Measurements from ENCODE around the gene GZMM.

The GZMM gene

DNA sequence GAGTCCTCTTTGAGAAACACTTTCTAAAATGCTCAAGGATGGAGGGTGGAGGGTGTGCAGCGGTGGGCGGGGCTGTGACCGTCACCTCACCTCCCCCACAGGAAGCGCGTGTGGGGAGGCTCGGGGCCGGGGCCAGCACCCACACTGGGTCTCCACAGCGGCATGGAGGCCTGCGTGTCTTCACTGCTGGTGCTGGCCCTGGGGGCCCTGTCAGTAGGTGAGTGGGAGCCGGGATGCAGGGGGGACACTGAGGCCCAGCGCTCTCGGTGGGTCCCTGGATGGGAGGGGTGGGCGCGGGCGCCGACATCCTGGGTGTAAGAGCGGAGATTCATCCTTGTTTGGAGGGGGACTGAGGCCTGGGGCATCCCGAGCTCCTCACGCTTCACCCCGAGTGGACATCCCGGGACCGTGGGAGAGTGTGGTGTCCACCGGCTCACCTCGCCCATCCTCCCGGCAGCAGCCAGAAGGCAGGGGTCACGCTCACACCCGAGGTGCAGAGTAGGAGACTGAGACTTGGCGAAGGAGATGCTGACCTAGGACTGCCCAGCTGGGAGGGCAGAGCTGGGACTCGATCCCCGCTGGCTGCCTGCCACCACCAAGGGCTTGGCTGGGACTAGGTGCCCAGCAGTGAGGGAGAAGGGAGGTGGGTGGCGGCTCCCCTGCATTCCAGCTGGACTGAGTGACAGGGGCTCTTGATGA is at the start of gene GZMM:
TSS of gene GZMM (plus strand) at position 144 of the 699 bp plus-strand sequence. CDS start at position 163, 19 bp downstream.
- DNase-seq (ENCODE audit: low read depth in 2 of 3, low spot score in 1 of 3), result peak; percentile 33 to 65 (median 57)

DNA sequence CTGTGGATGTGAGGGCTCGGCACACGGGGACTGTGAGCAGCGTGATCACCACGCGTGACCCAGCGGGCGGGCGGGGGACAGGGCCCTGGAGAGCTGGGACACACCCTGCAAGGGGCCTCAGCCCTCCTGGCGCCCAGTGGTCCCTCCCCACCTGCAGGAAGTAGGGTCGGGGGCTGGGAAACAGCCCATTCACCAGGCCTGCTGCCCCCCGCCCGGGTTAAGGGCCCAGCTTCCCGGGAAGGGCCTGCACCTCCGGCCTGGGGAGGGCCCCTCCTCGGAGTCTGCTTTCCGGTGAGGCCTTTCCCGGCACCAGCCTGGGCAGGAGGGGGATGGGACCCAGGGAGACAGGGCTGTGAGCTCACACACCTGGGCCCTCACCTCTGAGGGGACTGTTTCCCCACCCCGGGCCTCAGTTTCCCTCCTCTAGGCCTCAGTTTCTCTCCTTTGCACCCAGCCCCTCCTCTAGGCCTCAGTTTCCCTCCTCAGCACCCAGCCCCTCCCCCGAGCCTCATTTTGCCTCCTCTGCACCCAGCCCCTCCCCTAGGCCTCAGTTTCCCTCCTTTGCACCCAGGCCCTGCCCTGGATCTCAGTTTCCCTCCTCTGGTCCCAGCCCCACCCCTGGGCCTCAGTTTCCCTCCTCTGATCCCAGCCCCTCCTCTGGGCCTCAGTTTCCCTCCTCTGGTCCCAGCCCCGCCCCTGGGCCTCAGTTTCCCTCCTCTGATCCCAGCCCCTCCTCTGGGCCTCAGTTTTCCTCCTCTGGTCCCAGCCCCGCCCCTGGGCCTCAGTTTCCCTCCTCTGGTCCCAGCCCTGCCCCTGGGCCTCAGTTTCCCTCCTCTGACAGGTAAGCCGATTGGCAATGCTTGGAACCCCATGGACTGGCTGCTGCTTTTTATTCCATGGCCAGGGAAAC is 49.4 kb upstream of the GZMM start:
- no peak for DNase-seq (ENCODE audit: low read depth in 2 of 3, low spot score in 1 of 3)

DNA sequence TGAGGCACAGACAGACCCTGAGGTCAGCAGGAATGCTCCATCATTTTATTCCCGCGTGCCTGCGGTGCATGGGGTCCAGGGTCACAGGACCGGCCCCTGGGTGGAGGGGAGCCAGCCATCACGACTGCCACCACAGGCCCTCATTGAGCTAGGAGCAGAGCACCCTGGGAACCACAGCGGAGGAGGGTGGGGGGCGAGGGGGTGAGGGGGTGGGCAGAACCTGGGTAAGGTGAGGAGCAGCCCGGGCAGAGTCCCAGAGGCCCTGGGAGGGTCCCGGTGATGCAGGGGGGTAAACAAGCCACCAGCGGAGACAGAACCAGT is 48.8 kb upstream of the GZMM start:
- DNase-seq (ENCODE audit: low read depth in 2 of 3, low spot score in 1 of 3), result no peak

DNA sequence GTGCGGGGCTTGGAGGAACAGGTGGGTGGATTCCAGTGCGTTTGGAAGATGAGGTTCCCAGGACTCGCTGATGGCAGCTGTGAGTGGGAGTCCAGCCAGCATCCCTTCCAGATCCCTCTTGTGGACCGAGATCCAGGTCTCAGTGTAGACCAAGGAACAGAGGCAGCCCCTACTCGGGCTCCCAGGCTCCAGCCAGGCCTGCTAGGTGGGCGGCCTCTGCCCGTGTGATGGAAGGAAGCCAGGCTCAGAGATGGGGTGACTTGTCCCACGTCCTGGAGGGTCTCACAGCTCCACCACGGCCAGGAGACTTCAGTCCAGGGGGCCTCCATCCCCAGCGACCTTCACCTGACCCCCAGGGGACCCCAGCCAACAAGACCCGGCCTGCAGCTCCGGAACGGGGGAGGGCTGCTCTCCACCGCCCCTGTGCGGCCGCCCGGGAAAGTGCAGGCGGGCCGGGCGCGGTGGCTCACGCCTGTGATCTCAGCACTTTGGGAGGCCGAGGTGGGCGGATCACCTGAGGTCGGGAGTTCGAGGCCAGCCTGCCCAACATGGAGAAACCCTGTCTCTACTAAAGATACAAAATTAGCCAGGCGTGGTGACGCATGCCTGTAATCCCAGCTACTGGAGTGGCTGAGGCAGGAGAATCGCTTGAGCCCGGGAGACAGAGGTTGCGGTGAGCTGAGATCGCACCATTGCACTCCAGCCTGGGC is 48.3 kb upstream of the GZMM start:
- DNase-seq (ENCODE audit: low read depth in 2 of 3, low spot score in 1 of 3), result peak; percentile 44 to 55 (median 50)

DNA sequence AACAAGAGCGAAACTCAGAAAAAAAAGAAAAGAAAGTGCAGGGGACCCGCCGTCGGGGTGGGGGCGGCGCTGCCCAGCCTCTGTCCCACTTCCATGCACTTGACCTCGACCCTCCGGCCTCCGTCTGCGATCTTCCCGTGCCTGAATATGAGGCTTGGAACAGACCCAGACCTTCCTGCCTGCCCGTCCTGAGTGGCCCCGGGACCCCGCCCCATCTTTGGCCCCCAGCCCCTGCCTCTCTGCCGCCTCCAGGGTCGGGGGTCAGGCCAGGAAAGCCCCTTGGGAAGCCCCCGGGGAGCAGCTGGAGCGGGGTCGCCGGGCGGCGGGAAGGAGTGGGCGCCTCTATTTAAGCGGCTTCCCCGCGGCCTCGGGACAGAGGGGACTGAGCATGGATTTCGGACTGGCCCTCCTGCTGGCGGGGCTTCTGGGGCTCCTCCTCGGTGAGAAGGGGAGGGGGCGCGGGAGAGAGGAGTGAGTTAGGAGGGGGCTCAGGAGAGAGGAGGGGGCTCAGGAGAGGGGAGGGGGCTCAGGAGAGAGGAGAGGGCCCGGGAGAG is 47.7 kb upstream of the GZMM start, which contains the start of gene MADCAM1:
TSS of gene MADCAM1 (plus strand) at position 375 of the 554 bp plus-strand sequence. CDS start at position 389, 14 bp downstream.
- DNase-seq (ENCODE audit: low read depth in 2 of 3, low spot score in 1 of 3), result no peak

DNA sequence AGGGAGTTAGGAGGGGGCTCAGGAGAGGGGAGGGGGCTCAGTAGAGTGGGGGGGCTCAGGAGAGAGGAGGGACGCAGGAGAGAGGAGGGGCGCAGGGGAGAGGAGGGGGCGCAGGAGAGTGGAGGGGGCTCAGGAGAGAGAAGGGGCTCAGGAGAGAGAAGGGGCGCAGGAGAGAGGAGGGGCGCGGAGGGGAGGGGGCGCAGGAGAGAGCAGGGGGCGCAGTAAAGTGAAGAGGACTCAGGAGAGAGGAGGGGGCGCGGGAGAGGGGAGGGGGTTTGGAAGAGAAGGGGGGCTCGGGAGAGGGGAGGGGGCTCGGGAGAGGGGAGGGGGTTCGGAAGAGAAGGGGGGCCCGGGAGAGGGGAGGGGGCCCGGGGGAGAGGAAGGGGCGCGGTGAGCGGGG is 46.9 kb upstream of the GZMM start:
- no peak for DNase-seq (ENCODE audit: low read depth in 2 of 3, low spot score in 1 of 3)

DNA sequence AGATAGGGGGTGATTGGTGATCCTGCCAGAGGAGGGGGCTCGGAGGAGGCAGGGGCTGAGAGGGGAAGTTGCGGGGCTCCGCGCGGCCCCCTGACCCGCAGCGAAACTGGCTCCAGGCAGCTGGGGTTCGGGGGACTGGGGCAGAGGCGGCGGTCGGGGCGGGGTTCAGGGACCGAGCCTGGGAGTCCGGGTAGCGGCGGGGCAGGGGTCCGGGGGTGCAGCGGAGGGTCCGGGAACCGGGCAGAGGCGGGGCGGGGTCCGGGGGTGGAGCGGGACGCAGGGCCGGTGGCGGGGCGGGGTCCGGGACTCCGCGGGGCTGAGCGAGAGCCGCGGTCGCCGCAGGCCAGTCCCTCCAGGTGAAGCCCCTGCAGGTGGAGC is 46.4 kb upstream of the GZMM start:
- no peak for DNase-seq (ENCODE audit: low read depth in 2 of 3, low spot score in 1 of 3)

DNA sequence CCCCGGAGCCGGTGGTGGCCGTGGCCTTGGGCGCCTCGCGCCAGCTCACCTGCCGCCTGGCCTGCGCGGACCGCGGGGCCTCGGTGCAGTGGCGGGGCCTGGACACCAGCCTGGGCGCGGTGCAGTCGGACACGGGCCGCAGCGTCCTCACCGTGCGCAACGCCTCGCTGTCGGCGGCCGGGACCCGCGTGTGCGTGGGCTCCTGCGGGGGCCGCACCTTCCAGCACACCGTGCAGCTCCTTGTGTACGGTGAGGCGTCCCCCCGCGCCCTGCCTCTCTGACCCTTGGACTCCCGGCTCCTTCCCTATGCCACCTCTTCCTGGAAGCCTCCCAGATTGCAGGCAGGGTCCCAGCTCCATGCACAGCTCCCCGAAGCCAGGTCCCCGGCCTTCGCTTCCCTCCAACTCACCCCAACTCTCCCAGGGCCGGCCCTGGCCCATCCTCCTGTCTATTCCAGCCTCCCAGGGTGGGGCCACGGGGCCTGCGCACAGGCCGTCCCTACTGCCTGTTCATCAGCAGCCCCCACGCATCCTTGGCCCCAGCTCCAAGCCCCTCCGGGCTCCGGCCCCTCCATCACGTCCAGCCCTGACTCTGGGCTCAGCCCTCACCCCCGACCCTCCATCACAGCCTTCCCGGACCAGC is 45.9 kb upstream of the GZMM start:
- DNase-seq (ENCODE audit: low read depth in 2 of 3, low spot score in 1 of 3), result no peak

DNA sequence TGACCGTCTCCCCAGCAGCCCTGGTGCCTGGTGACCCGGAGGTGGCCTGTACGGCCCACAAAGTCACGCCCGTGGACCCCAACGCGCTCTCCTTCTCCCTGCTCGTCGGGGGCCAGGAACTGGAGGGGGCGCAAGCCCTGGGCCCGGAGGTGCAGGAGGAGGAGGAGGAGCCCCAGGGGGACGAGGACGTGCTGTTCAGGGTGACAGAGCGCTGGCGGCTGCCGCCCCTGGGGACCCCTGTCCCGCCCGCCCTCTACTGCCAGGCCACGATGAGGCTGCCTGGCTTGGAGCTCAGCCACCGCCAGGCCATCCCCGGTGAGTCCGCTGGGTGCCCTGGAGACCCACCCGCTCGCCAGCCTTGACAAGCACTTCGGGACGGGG is 45.4 kb upstream of the GZMM start:
- no peak for DNase-seq (ENCODE audit: low read depth in 2 of 3, low spot score in 1 of 3)

DNA sequence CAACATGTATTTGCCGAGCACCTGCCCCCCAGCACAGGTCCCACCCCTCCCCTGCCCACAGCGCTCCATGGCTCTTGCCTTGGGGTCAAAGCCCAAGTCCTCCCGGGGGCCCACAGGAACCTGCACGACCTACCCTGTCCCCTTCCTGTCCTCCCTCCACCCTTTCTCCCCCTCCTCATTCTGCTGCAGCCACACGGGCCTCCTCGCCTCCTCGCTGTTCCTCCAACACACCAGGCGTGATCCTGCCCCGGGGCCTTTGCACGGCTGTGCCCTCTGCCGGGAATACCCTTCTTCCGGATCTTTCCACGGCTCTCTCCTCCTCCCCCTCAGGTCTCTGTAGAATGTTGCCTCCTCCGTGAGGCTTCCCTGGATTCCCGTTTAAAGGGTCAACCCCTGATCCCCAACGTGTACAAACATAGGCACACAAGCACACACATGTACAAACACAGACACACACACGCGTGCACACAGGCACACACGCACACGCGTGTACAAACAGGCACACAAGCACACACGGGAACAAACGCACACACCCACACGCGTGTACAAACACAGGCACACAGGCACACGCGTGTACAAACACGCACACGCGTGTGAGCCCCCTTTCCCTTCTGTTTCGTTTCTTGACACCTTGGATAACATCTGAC is 44.8 kb upstream of the GZMM start:
- DNase-seq (ENCODE audit: low read depth in 2 of 3, low spot score in 1 of 3), result no peak

DNA sequence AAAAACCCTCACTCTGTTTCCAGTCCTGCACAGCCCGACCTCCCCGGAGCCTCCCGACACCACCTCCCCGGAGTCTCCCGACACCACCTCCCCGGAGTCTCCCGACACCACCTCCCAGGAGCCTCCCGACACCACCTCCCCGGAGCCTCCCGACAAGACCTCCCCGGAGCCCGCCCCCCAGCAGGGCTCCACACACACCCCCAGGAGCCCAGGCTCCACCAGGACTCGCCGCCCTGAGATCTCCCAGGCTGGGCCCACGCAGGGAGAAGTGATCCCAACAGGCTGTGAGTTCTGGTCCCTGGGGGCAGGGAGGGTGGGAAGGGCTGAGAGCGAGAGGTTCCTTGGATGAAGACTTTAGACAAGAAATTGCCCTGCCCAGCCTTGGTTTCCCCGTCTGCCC is 42.2 kb upstream of the GZMM start:
- DNase-seq (ENCODE audit: low read depth in 2 of 3, low spot score in 1 of 3), result no peak

DNA sequence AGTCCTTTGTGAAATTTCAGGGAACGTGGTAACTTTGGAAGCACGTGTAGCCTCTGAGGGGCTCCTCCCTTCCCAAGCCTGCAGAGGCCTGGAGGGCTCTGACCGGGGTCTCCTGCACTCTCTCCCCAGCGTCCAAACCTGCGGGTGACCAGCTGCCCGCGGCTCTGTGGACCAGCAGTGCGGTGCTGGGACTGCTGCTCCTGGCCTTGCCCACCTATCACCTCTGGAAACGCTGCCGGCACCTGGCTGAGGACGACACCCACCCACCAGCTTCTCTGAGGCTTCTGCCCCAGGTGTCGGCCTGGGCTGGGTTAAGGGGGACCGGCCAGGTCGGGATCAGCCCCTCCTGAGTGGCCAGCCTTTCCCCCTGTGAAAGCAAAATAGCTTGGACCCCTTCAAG is 39.2 kb upstream of the GZMM start:
- DNase-seq (ENCODE audit: low read depth in 2 of 3, low spot score in 1 of 3), result no peak

DNA sequence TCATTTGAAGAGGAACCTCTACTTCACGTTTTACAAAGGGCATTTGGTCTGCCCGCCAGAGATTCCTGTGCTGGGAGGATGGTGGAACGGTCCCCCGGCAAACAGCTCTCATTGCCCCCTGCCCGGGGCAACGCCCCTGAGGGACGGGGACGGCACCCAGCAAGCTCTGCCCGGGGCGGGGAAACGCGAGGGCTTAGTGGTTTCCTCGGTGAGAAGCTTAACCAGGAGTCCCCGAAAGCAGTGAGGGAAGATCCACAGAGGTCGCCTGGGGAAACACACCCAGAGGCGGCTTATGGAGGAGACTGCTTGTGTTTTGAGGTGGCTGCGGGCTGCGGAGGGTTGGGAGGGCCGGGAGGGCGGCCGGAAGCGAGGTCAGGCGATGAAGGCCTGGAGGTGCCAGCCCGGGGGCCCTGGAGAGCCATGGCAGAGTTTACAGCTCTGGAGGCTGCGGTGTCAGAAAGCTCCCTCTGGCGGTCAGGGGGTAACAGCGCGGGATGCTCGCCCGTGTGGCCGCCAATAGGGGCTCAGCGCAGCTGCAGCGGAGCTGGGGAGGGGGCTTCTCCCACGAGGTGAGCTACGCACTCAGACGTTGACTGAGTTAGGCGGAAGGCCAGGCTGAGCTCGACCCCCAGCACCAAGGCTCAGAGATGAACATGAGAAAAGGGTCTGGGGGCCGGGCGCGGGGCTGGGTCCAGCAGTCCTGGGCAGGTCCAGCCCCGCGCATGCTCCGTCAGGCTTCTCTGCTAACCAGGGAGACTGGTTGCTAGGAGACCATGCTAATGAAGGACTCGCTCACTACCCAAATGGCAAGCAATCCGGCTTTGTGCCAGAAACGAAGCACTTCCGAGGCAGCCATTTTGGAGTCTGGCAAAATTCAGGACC is 37.2 kb upstream of the GZMM start:
- peak; percentile 89 to 93 (median 90) for DNase-seq (ENCODE audit: low read depth in 2 of 3, low spot score in 1 of 3)

DNA sequence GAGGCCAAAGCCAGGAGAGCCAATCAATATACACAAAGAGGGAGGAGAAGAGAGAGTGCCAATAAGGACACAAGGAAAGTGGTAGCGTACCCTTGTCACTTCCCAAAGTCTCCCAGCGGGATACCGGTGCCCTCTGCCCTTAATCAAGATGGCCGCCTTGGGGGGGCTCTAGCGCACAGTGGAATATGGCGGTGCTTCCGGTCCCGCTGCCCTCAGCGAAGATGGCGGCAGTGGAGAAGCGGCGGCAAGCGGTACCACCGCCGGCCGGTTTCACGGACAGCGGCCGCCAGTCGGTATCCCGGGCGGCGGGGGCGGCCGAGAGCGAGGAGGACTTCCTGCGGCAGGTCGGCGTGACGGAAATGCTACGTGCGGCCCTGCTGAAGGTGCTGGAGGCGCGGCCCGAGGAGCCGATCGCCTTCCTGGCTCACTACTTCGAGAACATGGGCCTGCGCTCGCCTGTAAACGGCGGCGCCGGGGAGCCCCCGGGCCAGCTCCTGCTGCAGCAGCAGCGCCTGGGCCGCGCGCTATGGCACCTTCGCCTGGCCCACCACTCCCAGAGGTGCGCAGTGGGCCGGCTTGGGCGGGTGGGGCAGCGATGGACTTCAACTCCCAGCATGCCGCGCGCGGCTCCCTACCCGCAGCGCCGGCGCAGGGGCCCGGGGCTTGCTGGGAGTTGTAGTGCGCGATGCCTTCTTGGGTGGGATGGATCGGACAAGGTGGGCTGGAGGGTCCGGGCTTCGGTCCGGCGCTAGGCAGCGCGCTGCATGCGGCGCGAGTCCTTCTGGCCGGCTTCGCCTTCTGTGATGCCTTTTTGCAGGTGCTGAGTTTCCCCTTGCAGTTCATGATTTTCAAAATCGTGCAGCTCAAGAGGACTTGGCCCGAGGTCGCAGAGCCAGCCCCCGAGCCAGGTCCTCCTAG is 36.3 kb upstream of the GZMM start, which contains the start of gene TPGS1:
TSS of gene TPGS1 (plus strand) at position 212 of the 918 bp plus-strand sequence. CDS start at position 222, 10 bp downstream.
- DNase-seq (ENCODE audit: low read depth in 2 of 3, low spot score in 1 of 3), result peak in 2 of 3 donors; percentile 78 to 80

DNA sequence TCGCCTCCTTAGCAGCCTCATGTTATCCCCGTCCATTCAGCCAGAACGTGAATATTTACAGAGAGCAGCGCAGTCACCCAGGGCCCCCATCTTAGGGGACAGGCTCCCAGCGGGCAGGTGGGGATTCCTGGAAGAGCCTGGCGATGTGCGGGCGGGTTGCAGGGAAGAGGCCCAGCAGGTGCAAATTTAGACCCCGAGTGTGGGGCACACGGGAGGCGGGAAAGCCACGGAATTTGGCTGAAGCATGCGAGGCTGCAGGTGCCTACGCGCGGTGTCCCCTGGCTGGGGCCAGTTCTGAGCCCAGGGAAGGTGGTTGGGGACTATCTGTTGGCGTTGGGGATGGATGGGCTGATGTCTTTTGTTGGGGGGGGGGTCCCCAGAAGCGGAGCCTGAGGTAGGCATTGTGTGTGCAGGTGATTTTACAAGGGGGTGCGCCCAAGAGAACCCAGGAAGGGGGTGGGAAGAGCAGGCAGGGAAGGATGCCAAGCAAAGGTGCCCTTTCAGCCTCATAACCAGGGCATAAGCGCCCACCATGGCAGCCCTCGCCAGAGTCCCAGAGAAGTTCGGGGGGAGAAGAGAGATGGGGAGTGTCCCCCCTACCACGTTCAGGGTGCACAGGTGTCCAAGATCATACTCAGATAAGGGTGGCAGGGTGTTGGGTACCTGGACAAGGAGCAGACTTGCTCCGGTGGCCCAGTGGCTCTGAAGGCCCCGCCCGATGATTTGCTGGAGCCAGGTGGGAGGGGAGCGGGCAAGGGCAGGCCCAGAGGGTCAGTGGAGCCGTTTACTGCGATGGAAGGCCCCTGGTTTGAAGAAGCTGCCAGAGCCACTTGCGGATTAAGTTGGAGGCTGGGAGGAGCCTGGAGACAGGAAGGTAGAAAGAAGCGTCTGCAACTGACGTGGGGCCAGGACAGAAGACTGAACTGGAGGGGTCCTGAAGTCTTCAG is 35.4 kb upstream of the GZMM start:
- DNase-seq (ENCODE audit: low read depth in 2 of 3, low spot score in 1 of 3), result no peak

DNA sequence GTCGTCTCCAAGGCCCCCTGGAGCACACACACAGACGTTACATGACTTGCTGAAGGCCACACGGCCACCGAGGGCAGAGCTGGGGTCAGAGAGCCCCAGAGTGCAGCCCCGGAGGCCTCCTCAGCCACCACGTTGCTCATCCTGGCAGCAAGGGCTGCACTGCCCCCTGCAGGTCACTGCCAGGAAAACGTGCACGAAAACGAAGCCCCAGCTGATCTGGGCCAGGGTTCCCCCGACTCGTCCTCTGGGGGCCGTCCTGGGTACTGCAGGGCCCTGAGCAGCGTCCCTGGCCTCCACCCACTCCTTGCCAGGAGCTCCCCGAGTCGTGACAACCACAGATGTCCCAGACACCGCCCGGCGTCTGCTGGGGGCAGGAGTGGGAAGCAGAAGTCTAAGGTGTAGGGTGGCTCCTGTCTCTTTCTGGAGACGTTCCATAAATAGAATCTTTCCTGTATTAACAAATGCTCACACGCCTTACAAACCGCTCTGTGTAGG is 33.2 kb upstream of the GZMM start:
- peak; percentile 93 to 94 (median 94) for DNase-seq (ENCODE audit: low read depth in 2 of 3, low spot score in 1 of 3)
